GM19023 (cell line): ENCODE data around the gene CLMP.

Experiments
- ATAC-seq: cut with Tn5 transposase; IDR thresholded peaks from one replicate; pipeline ENCODE4 v1.9.1; 2021; ENCODE audit warnings: mild to moderate bottlenecking, moderate library complexity; ENCODE audit not compliant: unreplicated experiment

Gene CLMP

GRCh38 chr11:123195188-123196059 is at the start of gene CLMP:
TSS of gene CLMP (minus strand) at chr11:123195248. CDS start at chr11:123194940, 308 bp downstream.
- ATAC-seq, result no peak

- no peak for ATAC-seq
Observed at GRCh38 chr11:123241874-123242543, 47.0 kb upstream of the CLMP start.

GRCh38 chr11:123241294-123241693 is 46.2 kb upstream of the CLMP start:
- no peak for ATAC-seq

- ATAC-seq, result no peak
Observed at GRCh38 chr11:123239191-123240150, 44.4 kb upstream of the CLMP start.

- ATAC-seq, result no peak
Observed at GRCh38 chr11:123238297-123238696, 43.2 kb upstream of the CLMP start.

- no peak for ATAC-seq
Observed at GRCh38 chr11:123236879-123237278, 41.8 kb upstream of the CLMP start.

GRCh38 chr11:123235656-123236261 is 40.7 kb upstream of the CLMP start:
- no peak for ATAC-seq

- no peak for ATAC-seq
Observed at GRCh38 chr11:123235117-123235655, 40.1 kb upstream of the CLMP start.

- no peak for ATAC-seq
Observed at GRCh38 chr11:123233975-123234334, 38.9 kb upstream of the CLMP start.

GRCh38 chr11:123233280-123233974 is 38.4 kb upstream of the CLMP start:
- ATAC-seq, result no peak

- no peak for ATAC-seq
Observed at GRCh38 chr11:123231777-123232176, 36.7 kb upstream of the CLMP start.

- no peak for ATAC-seq
Observed at GRCh38 chr11:123231256-123231655, 36.2 kb upstream of the CLMP start.

- ATAC-seq, result no peak
Observed at GRCh38 chr11:123230346-123230745, 35.3 kb upstream of the CLMP start.

- ATAC-seq, result no peak
Observed at GRCh38 chr11:123228496-123229163, 33.6 kb upstream of the CLMP start.

GRCh38 chr11:123227763-123228495 is 32.9 kb upstream of the CLMP start:
- no peak for ATAC-seq

GRCh38 chr11:123221584-123221983 is 26.5 kb upstream of the CLMP start:
- ATAC-seq, result no peak

GRCh38 chr11:123221096-123221561 is 26.1 kb upstream of the CLMP start:
- ATAC-seq, result no peak

GRCh38 chr11:123219066-123219690 is 24.1 kb upstream of the CLMP start:
- no peak for ATAC-seq
